OCI-LY1 (cell line): ENCODE data around the gene SACM1L.

Source experiments
- CTCF ChIP-seq: fragments of 200-600 bp; sonication (generic), shearing (Covaris generic); IDR thresholded peaks from 2 replicates; pipeline ENCODE4 v1.5.1; 2017; ENCODE audit warnings: mild to moderate bottlenecking, antibody characterized with exemption, low read length, moderate library complexity, mixed read lengths
- EZH2 ChIP-seq: fragments of 200-600 bp; sonication (generic), shearing (Covaris generic); IDR thresholded peaks from 2 replicates; pipeline ENCODE4 v1.8.0; 2017; ENCODE audit warnings: borderline replicate concordance, mixed run types, mild to moderate bottlenecking, antibody characterized with exemption, low read length, moderate library complexity, mixed read lengths

- TF ChIP-seq CTCF (no peak), EZH2 (no peak)
Observed at GRCh38 chr3:45729614-45730013, 40.4 kb downstream of the SACM1L start.
